Uterus (tissue), 2 donors: Measurements from ENCODE around the gene EIF3D.

ENCODE experiments used
- CTCF ChIP-seq, 4 experiments: fragments of 200-600 bp in 2 of 4; fragments of 450-650 bp in 2 of 4; sonication (generic) in 2 of 4; IDR thresholded peaks; one replicate each; pipeline ENCODE4 v1.5.1; 2016 to 2019; ENCODE audit warnings: antibody characterized with exemption in 4 of 4, mild to moderate bottlenecking in 2 of 4, moderate library complexity in 1 of 4
- POLR2A ChIP-seq, 2 donors: fragments of 450-650 bp; IDR thresholded peaks; one replicate each; pipeline ENCODE4 v1.6.1; 2016; ENCODE audit warnings: antibody characterized with exemption in 2 of 2, mild to moderate bottlenecking in 1 of 2, moderate library complexity in 1 of 2

DNA sequence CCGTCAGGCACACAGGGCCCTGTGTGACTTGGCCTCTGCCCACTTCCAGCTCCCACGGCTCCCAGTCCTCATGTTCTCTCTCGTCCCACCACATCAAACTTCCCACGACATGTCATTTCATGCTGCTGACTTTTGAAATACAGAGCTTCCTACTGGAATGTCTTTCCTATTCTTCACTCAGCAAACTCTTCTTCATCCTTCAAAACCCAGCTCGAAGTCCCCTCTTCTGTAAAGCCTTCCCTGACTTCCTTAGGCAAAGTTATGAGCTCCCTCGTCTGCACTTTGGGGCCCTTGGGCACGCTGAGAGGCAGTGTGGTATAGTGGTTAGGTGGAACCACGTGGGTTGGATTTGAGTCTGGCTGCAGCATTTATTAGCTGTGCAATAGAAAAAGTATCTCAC, 37.8 kb upstream of the EIF3D start:
- TF ChIP-seq CTCF (IDR thresholded peaks at IDR 0.05) (no peak), POLR2A (IDR thresholded peaks at IDR 0.05) (no peak)
